NCI-H2196 treated with DMSO at 0.1 percent for 48 hours (cell line): Measurements from ENCODE around the gene PEAK3.
A peak's percentile ranks its signal among the peaks of the same experiment; 100 is the strongest.

ENCODE experiments used
- DNase-seq: peaks from one replicate; lab custom pipeline; 2025; ENCODE audit not compliant: unreplicated experiment; lab: John Stamatoyannopoulos, UW

Gene PEAK3

DNA sequence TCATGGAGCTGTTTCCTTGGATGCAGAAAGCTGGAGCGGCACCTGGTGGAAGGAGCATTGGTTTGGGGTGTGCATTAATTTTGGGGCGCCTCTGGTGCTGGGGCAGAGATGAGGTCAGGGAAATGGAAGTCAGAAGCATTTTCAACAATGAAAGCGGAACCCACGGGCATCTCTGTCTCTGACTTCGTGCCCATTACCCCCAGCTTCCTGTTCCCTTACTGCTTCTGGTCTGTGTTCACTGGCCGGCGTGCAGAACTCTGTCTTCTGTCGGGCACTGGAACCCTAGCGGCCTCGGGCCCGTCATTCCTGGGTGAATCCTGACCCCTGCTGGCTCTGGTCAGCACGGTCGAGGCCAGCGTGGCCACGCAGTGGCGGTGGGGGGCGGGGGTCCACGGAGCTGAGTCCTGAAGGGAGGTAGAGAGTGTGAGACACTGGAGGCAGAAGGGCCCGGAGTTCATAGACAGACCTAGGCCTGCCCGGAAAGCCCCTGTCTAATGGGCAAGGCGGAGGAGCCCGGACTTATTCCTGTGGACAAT lies 33.9 kb upstream of the PEAK3 start:
- DNase-seq = no peak

DNA sequence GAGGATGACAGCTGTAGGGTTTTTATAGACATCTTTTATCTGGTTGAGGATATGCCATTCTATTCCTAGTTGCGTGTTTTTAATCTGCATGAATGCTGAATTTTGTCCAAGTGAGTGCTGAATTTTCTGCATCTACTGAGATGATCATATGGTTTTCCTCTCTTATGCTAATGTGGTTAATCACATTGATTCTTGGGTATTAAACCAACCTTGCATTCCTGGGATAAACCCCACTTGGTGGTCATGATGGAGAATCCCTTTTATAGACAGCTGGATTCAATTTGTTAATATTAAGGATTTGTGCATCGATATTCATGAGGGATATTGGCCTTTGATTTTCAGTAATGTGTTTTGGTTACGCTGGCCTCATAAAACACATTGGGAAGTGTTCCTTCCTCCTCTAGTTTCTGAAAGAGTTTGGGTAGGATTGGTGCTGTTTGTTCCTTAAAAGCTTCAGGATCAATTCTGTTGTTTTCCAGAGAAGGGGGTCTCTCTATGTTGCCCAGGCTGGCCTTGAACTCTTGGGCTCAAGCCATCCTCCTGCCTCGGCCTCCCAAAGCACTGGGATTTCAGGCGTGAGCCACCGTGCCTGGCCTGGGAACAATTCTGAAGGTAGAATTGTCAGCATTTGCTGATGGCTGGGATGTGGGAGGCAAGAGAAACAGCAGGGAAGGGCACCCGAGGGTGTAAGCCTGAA lies 33.3 kb upstream of the PEAK3 start:
- DNase-seq = no peak

DNA sequence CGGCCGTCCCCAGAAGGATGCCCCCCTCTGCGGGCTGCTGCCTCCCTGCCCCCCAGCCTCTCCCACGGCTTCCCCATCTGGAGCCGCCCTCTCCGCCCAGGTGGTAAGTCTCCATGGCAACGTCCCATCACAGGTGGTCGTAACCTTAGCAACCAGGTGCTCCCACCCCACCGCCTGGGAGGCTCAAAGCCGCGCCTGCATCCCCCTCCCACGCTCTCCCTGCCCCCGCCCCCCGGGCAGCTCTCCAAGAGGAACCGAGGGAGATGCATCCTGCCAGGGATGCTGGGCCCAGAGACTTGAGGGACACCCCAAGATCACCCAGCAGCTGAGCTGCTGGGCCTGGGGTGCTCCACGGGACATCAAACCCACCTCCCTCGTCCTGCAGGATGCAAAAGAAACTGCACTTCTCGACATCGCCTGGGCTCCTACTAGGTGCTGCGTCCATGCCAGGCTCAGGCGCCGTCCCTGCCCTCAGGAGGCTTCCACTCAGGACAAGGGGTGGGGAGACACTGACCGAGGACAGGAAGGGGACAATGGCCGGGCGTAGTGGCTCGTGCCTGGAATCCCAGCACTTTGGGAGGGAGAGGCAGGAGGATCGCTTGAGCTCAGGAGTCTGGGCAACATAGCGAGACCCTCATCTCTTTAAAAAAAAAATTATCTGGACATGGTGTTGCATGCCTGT lies 31.0 kb upstream of the PEAK3 start:
- no peak for DNase-seq

DNA sequence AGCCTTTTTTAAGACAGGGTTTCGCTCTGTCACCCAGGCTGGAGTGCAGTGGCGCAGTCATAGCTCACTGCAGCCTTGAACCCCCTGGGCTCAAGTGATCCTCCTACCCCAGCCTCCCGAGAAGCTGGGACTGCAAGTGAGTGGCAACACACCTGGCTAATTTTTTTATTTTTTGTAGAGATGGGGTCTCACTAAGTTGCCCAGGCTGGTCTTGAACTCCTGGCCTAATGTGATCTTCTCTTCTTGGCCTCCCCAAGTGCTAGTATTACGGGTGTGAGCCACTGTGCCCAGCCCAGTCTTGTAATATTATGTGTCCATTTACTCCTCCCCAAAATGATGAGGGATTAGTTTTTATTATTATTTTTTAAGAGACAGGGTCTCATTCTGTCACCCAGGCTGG lies 29.1 kb upstream of the PEAK3 start:
- DNase-seq = no peak

DNA sequence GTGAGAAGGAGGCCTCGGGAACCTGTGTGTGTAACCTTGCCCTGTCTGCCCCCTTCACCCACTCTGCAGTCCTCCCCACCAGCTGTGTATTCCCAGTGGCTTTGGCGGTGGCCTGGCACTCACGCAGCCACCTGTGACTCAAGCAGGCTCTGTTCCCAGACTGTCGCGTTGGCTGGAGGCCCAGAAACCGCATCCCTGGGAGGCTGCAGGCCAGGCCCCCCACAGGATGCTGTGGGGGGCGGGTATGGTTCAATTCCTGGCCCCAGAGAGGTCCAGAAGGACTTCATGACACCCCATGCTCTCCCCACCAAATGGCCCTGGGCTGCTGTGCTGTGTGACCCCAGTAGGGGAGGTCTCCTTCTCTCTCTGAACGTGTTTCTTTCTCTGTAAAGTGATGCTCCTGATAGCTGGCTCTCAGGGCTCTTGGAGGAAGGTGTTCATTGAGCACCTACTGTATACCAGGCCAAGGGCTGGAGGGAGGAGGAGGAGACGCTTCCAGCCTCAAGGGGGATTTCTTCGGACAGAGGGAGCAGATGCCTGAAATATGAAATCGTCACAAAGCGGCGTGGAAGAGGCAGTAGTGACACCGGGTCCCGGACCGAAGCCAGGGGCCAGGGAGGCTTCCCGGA lies 27.9 kb upstream of the PEAK3 start:
- peak; percentile 28 for DNase-seq

DNA sequence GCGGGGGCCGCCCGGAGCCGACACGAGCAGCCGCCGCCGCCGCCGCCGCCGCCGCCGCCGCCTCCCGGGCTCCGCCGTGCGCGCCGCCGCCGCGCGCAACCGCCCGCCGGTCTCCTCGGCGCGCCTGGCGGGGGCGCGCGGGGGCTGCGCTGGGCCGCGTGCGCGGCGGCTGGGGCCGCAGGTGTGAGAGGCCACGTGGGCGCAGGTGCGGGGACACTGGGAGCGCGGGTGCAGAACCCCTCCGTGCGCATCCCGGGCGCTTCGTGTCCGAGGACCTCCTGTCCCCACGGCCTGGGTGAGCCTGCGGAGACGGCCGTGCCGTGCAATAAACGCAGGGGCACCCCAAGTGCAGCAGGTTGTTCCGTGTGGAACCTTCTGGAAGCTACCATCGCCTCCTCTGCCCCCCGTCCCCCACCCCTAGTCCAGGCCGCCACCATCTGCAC lies 26.2 kb upstream of the PEAK3 start, which contains the start of gene LINGO3:
Gene LINGO3 (minus strand): TSS at position 41 of the 443 bp plus-strand sequence. CDS start 16,378 bp downstream, outside the sequence.
- DNase-seq = no peak

DNA sequence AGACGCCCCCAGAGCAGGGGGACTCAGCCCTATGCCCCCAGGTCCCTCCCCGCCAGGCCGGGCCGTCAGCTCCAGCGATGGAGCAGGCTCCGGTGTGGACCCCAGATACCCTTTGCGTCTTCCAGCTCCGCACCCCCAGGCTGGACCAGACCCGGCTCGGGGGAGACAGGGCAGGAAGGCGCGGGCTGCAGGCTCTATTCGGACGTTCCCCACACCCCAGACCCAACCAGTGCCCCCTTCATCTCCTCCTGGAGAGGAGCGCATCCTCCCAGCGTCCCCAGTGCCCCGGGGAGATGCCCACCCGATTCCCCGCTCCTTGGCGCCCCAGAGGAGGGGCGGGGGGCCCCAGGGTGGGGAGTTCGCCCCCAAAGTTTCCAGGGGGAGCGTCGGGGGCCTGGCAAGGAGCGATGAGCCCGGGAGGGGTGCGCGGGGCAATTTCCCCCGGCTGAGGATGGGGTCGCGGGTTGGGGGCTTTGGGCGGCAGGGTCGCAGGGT lies 25.6 kb upstream of the PEAK3 start:
- no peak for DNase-seq

DNA sequence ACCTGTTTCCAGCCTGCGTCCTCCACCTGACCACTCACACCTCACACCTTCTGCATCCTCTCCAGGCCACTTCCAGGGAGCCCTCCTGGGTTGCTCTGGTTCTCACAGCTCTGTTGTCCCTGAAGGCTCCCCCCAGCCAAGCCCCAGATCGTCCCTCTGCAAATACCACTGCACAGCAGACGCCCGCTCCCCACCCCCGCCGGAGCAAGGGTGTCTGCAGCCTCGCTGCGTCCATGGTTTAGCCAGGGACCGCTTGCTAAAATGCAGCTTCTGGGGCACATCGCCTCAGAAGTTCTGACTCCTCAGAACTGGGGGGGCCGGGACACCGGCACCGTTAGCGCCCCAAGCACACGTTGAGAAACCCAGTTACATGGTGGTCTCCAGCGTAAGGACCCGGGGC lies 25.0 kb upstream of the PEAK3 start:
- no peak for DNase-seq

DNA sequence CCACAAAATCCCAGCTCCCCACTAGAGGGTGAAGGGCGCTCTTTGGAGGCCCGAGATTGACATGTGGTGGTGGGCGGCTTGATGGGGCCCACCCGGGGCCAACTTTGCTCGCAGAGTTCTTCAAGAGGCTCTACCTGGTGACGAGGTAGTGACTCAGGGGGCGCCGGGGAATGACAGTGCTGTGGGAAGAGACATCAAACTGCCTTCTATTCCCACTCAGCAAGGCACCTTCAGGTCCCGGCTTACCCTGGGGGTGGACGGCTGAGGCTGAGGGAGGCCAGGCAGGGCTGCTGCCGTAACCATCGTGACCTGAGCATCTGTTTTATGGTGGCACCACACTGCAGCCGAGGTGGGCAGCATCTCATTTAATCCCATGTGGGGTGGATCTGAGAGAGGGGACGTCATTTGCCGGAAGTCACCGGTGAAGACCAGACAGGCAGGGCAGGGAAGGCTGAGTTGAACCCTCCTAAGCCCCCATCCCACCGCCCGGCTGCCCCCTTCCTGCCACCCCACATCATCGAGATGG lies 24.4 kb upstream of the PEAK3 start:
- DNase-seq = no peak

DNA sequence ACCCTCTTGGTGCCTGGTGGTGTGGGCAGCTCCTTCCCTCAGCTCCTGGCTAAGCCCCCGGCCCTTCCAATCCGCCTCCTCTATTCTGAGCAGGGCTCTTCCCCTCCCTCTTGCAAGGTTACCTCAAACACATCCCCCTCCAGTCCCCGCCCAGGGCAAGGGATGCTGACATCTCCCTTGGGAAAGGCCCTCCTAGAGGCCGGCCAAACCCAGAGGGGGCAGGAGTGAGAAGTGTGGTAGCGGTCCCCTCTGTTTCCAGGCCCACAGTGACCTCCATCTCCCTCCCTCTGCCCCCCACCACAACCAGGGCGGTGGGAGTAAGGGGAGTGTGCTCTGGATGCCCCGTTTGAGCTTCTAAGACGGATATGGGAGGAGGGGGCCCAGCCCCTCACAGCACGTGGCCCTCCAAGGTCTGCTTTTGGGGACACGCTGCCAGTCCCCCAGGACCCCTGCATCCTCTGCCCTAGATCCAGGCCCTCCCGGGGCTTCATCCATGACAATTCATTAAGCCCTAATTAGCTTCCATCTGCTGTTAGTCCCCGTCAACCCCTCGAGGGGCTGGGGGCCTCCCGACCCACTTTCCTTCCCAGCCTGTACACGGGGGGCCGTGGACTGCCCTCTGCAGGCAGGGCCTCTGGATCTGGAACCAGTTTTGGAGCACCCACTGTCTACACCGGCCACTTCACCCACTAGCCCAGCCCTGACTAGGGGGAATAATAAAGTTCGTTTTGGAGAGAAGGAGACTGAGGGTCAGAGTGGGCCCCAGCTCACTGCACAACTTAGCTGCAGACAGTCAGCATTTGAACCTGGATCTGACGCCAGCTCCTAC lies 23.7 kb upstream of the PEAK3 start:
- DNase-seq = no peak

DNA sequence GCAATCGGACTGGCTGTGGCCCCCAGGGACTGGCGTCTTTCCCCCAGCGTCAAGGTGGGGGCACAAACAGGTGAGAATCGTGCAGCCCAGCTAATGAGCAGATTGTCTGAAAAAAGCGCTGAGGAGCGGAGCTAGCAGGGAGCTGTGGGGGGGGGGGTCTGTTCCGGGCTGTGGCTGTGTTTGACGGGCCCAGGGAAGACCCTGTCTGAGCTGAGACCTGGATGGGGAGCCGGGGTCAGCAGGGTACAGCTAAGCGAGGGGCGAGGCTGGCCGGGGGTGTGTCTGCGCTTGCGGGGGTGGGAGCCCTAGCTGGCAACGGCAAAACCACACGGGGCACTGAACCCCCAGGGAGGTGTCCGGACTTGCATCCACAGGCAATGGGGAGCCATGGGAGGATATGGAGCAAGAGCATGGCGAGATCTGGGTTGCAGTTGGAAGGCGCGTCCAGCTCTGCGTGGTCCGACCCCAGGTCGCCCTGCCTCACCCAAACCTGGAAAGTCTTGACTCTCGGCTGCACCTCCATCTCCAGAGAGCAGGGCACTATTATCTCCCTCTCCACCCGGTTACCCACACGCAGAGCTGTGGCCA lies 21.3 kb upstream of the PEAK3 start:
- no peak for DNase-seq

DNA sequence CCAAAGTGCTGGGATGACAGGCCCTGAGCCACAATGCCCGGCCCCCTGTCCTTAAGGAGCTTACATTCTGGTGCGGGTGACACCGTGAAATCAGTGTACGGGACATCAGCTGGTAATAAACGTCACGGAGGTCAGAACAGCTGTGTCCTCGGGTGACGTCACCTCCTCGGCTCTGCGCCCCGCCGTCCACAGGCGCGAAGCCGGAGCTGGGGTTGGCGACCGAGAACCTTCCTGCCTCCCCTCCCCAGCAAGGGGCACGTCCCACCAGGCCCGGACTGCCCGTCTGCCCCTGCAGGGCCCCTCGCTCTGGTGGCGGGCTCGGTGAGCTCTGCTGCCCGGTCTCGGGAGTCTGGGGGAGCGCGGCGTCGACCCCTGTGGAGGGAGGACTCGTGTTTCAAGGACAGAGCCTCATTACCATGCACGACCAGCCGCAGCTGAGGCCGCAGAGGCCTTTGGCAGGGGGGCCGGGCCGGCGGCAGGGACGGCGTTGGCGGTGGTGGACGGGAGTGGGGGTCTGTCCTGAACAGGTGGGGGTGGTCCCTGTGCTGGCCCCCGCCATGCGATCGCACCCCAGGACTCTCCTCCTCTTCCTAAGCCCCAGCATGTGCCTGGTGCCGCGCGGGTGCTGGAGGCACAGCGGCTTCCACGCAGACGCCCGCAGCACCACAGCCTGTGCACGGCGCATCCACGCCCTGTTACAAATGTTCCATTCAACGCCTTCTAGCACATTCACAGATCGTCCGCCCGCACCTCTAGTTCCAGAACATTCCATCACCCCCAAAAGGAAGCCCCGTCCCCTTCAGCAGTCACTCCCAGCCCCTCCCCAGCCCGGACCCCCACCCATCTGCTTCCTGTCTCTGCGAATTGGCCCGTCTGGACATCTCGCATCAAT lies 20.6 kb upstream of the PEAK3 start:
- DNase-seq = no peak

DNA sequence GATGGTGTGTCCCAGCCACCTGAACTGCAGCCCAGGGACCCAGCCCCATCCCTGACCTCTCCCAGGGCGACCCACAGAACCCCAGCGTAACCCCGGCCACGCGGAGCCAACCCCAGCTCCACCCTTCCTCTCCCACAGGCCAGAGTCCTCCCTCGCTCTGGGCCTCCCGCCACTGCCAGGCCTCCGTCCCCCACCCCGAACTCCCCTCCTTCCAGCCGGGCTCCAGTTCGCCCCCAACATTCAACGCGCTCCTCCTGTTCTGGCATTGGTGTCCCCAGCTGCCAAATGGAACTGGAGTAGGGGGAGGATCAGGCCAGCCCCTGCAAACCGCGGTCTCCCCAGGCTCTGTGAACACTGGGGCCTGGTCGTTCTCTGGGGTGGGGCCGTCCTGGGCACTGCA lies 18.6 kb upstream of the PEAK3 start:
- no peak for DNase-seq

DNA sequence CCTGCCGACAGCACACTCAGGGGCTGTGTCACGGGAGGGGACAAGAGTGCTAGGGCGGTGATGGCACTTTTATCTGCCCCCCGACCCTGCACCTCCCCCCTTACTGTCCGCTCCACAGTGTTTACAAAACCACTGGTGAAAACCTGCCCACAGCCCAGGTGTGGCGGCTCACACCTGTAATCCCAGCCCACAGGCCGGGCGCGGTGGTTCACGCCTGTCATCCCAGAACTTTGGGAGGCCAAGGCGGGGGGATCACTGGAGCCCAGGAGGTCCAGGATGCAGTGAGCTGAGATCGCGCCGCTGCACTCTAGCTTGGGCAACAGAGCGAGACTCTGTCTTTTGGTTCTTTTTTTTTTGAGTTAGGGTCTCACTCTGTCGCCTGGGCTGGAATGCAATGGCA lies 14.2 kb upstream of the PEAK3 start:
- DNase-seq = no peak

DNA sequence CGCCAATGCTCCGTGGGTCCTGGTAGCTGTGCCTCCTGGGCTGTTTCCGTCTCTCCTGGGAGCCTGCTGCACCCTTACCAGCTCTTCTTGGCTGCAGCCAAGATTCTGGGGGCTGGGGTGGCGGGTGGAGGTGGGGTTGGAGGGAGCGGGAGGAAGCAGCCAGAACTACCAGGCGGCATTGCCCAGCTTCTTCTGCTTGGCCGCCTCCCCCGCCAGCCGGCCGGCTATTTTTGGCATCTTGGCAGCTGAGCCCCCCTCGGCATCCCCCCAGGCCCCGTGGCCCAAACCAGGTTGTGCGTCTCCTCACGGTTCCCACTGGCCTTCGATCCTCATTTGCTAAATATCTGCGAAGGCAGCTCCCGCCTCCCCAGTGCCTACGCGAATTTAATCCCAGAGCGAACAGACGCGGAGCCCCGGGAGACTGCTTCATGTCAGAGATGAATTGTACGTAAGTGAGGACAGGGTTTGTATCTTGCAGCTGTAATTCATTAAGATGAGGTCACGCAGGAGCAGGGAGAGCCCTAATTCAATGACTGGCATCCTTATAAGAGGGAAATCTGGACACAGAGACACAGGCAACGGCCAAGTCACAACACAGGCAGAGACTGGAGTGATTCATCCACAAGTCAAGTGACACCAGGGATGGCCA lies 12.8 kb upstream of the PEAK3 start:
- no peak for DNase-seq

DNA sequence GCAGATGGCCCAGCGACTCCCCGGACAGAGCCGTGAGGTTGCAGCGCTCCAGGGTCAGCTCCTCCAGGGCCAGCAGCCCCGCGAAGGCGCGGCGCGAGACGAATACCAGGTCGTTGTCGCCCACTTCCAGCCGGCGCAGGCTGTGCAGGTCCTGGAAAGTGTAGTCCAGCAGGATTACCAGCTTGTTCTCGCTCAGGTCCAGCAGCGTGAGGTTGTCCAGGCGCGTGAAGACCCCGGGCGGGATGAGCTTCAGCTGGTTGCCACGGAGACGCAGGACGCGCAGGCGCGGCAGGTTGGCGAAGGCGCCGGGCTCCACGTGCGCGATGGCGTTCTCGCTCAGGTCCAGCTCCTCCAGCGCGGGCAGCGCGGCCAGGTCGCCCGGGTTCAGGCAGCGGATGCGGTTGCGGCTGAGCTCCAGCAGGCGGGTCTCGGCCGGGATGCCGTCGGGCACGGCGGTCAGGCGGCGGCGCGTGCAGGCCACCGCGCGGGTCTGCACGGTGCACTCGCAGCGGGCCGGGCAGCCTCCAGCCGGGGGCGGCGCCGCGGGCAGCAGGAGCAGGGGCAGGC lies 9.3 kb upstream of the PEAK3 start:
- DNase-seq = no peak

DNA sequence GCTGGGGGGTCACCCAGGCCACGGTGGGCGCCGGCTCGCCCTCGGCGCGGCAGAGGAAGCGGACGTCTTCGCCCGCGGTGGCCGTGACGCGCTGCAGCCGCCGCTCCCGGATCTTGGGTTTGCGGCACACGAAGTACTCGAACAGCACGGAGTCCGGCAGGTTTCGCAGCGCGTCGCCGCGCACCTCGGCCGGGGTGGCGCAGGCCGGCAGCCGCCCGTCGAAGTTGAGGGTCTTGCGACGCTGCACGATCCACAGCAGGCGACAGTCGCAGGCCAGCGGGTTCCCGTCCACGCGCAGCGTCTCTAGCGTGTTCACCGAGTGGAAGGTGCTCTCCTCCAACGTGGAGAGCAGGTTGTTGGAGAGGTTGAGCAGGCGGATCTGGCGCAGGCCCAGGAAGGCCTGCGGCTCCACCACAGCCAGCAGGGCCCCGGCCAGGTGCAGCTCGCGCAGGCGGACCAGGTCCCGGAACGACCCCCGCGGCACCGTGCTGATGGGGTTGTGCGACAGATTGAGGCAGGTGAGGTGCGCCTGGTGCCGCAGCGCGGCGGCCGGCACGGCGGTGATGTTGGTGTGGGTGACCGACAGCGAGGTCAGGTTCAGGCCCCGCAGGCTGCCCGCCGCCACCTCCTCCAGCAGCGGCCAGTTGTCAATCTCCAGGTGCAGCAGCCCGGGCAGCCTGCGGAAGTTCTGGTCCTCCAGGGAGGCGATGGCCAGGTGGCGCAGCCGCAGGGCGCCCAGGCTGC lies 8.6 kb upstream of the PEAK3 start:
- DNase-seq = peak; percentile 26
